UCSD-AML1 (cell line): ENCODE data around the gene SYNRG.
"Not testable (repeated sequence)": the region's sequence is repeated elsewhere in the genome, so short reads cannot be mapped to it uniquely, and the experiment has no call there.

Experiments
- DNase-seq: peaks from one replicate; lab custom pipeline; 2025; ENCODE audit not compliant: unreplicated experiment; lab: John Stamatoyannopoulos, UW

Gene SYNRG, protein sequence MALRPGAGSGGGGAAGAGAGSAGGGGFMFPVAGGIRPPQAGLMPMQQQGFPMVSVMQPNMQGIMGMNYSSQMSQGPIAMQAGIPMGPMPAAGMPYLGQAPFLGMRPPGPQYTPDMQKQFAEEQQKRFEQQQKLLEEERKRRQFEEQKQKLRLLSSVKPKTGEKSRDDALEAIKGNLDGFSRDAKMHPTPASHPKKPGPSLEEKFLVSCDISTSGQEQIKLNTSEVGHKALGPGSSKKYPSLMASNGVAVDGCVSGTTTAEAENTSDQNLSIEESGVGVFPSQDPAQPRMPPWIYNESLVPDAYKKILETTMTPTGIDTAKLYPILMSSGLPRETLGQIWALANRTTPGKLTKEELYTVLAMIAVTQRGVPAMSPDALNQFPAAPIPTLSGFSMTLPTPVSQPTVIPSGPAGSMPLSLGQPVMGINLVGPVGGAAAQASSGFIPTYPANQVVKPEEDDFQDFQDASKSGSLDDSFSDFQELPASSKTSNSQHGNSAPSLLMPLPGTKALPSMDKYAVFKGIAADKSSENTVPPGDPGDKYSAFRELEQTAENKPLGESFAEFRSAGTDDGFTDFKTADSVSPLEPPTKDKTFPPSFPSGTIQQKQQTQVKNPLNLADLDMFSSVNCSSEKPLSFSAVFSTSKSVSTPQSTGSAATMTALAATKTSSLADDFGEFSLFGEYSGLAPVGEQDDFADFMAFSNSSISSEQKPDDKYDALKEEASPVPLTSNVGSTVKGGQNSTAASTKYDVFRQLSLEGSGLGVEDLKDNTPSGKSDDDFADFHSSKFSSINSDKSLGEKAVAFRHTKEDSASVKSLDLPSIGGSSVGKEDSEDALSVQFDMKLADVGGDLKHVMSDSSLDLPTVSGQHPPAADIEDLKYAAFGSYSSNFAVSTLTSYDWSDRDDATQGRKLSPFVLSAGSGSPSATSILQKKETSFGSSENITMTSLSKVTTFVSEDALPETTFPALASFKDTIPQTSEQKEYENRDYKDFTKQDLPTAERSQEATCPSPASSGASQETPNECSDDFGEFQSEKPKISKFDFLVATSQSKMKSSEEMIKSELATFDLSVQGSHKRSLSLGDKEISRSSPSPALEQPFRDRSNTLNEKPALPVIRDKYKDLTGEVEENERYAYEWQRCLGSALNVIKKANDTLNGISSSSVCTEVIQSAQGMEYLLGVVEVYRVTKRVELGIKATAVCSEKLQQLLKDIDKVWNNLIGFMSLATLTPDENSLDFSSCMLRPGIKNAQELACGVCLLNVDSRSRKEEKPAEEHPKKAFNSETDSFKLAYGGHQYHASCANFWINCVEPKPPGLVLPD (N-terminal part only)

DNA sequence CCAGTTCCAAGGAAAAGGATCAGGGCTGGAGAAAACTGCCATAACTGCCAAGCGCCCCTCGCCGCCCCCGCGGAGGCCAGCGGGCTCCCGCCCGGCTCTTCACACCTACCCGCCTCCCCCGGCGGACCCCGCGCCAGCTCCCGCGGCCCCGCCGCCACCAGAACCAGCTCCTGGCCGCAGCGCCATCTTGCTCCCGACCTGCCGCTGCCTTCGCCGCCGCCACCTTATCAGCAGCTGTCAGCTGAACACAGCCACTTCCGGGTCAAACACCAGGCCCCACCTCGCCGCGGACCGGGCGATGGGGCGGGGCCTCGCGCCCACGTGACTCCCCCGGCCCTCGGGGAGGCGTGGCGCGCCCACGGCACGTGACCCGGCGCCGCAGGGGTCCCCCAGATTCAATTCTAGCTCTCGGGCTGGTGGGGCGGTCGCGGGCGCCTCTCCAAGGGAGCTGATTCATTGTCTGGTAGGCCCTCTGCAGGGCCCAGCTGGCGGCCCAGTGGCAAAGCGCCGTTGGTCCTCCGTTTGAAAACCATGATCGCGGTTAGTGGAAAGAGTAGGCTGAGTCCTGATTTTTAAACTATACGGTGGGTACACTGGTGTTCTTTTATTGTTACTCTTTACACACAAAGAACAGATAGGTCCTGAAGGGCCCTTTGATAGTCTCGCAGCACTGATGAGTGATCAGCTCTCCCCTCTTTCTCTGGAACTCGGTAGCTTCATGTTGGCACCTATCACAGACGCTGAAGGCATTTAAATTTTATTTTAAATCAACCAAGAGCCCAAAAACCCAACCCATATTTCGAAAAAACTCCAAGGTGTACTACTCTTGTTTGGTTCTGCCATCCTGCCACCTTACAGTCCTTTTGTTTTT, at the start of gene SYNRG:
SYNRG (minus strand) TSS at position 249 of the 871 bp plus-strand sequence; CDS start at position 186, 63 bp downstream.
- peak; percentile 97 for DNase-seq

DNA sequence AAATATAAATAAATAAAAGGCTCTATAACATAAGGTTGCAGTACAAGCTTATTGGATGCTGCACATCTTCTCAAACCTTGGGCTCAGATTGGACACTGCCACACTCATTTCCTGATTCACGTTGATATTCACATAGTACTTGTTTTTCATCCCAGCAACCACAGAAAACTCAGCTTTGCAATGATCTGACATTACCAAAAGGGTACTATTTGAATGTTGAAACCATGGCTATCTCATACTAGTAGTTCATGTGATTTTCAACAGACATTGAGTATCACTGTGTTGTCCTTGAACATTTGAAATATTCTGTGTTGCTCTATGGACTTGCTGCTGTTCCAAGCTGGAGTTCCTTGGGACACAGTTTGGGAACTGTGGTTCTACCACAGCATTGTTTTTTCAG, 48.0 kb upstream of the SYNRG start:
- DNase-seq: no peak

DNA sequence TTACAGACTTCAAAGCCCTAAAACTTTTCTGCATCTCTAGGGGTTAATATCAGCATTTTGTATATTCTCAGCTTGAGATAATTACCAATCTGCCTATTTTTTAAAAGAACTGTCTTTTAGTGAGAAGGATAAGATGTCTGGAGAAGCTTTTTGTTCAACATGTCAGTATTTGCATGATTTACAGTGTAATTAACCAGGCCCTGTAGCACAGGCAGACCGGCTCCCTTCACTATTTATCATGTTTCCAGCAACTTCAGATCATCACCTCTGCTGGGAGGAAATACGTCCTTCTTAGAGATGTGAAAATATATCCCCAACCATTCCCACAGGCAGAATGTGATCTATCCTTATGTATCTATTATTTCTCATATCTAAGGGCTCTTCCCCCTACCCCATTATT, 42.6 kb upstream of the SYNRG start:
- no peak for DNase-seq

DNA sequence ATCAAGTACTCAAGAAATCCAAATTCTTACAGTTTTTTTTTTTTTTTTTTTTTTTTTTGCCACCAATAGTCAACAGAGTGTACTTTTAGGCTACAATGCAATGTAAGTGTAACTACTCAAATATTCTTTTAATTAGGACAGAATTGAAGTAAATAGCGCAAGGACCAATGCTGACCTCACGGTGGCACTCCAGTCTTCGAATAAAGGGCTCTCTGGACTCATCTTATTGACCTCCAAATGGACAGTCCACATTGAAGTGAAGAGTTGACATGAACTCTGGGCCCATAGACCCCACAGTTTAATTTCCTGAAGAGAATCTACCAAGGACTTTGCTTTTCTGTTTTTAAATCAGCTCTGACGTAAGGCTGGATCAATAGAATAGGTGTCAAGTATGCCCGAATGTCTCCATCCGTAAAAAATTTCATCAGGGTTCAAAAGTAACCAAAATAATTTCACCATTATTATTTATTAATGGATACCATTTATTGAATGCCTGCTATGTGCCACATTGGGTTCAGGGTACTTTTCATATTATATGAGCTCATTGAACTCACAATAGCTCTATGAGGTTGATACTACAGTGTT, 41.3 kb upstream of the SYNRG start:
- no peak for DNase-seq

DNA sequence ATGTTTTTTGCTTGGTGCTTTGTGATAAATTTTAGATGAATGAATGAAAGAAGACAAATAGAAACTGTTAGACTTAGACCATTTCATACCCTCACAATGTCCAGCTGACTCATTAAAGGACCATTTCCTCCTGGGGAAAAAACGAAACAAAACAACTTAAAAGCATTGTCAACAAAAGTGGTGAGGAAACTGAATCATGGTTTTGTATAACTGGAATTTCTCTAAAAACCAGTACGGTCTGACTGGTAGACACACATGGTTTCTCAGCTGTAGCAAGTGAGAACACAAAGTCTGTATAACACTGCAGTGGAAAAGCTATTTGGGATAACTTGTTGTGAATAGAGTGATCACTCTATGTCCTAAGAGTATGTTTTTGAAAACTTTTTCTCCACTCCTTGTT, 39.3 kb upstream of the SYNRG start:
- no peak for DNase-seq

DNA sequence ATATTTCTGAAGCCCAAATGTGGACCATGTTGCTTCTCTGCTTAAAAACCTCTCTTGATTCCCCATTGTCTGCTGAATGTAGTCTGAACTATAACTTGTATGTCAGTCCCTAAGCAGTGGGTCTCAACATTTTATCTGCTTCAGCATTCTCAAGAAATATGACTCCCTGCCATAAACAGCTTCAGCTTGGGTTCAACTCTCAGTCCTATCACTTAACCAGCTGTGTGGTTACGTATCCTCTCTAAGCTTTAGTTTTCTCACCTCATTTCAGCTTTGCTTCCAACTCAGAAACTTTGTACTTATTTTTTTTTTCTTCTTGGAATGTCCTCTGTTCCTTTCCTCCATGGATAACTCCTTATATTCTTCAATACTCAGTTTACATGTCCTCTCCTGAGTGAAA, 38.6 kb upstream of the SYNRG start:
- no peak for DNase-seq

DNA sequence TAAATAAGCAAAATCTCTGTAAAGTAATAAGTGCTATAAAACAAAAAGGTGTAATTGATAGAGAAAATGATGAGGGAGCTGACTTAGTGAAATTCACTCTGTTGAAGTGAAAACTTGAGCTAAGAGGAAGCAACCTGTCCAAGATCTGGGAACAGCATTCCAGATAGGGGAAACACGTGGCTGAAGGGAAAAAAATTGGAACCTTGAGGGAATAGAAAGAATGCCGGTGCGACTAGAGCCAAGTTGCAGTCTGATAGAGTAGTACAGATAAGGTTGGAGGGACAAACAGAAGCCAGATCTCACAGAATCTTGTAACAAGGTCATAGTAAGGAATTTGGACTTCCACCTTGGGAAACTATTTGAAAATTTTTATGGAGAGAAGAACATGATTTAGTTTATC, 34.7 kb upstream of the SYNRG start:
- no peak for DNase-seq

DNA sequence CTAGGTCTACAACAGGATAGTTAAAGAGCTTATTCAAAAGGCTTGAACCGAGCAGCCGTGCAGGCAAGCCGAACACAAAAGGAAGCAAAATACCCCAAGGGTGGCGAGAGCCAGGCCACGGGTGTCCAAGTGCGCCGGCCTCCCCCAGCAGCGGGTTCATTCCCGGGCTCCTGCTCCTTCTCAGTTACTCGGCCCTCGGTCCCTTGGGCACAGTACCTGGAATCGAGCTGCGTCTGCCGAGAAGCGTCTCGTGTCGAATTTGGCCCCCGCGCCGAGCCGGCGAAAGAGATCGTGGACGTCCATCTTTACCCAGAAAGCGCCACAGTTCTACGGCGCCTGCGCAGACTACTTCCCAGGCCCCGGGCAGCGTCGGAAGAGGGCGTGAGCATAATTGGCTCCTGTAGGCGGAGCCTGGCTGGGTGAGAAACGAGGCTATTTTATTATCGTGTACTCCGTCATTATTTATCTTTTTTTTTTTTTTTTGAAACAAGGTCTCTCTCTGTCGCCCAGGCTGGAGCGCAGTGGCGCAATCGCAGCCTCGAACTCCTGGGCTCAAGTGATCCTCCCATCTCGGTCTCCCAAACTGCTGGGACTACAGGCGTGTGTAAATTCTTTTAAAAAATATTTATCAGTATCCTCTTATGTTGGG, 34.0 kb upstream of the SYNRG start, which contains the start of gene DDX52:
DDX52 (minus strand) TSS at position 329 of the 649 bp plus-strand sequence; CDS start at position 303, 26 bp downstream.
- DNase-seq: peak; percentile 89

DNA sequence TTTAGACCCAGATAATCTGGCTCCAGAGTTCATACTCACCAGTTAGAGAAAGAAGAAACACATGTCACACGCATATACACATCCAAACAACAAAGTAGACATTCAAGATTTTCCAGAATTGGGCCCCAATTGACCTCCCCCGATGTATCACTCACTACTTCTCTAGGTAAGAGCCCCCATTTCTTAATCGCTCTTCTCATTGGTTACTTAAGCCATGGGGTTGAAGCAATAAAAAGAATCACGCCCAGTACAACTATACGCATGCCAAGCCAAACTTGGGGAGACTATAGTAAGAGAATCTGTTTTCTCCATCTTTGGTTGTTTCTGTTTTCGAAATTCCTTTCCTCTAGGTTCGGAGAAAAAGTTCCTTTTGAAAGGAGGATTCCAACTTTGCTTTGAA, 33.5 kb upstream of the SYNRG start:
- no peak for DNase-seq

DNA sequence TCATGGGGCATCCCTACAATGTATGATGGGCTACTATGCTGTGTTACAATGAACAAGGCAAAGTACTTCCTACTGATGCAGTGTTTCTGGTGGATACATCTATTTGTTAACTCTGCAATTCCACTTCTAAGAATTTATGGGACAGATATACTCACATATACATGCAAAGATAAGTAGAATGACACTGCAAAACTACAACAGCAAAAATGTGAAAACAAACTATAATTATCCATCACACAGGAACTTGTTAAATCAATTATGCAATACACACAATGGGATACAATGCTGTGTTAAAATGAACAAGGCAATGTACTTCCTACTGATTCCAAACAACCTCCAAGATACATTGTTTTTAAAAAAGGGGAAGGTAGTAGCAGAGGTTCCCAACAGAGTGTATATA, 30.8 kb upstream of the SYNRG start:
- DNase-seq: no peak

DNA sequence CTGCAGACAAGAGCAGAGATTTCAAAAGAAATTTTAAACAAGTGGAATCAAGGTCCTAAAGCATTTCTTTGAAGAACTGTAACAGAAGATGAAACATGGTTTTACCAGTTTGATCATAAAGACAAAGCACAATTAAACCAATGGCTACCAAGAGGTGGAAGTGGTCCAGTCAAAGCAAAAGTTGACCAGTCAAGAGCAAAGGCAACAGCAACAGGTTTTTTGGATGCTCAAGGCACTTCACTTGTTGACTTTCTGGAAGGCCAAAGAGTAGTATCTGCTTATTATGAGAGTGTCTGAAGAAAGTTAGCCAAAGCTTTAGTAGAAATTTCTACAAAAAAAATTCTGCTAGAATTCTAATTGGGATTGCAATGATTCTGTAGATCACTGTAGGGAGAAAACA, 28.7 kb upstream of the SYNRG start:
- no peak for DNase-seq

DNA sequence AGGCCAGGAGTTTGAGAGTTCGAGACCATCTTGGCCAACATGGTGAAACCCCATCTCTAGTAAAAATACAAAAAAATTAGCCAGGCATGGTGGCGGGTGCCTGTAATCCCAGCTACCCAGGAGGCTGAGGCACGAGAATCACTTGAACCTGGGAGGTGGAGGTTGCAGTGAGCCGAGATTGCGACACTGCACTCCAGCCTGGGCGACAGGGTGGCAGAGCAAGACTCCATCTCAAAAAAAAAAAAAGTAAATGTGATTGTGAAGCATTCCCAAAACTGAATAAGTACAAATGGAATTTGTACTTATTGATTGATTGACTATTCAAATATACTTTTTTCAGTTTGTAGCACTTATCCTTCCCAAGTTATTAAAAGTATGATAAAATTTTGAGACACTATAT, 7.2 kb upstream of the SYNRG start:
- not testable (repeated sequence) for DNase-seq

DNA sequence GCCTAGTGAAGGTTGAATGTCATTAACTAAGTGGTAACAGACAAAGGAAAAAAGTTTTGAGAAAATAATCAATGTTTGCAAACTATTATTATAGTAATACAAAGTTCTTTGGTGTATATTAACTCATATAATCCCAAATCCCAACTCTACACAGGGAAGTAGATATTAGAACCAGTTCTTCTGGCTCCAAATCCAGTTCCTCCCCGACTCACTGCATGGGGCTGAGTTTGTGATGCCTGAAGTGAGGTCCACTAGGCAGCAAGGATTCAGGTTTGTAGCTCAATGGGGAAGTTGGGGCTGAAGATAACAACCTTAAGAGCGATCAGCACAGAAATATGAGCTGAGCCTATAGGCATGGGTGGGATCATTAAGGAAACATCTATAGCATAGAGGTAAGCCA, 5.6 kb upstream of the SYNRG start:
- DNase-seq: no peak

DNA sequence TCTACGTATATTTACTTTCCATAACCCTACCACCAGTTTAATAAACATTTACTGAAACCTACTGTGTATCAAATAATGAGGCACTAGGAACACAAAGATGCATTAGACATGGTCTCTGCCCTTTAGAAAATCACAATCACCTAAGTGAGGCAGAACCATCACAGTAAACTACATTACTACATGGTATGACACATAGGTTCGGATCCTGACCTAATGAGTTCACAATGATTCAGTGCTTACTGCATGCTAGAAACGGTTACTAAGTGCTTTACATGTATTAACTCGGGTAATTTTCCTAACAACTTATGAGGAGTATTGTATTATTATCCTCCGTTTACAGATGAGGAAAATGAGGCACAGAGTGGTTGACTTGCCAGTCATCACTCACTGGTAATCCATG, 5.2 kb upstream of the SYNRG start:
- no peak for DNase-seq

DNA sequence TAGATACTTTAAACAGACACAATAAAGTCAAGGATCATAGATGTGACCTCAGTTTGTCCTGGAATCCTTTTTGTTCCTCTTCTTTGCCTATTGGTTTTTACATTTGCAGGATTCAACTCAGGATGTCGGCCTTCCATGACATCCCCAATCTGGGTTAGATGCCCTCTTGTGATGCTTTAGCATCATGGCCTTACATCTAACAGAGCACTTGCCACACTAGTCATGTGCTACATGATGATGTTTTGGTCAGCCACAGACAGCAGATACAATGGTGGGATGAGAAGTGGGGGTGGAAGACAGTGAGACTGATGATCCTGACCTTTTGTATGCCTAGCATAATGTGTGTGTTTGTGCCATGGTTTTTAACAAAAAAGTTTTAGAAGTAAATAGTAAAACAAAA, 1.8 kb upstream of the SYNRG start:
- DNase-seq: no peak

DNA sequence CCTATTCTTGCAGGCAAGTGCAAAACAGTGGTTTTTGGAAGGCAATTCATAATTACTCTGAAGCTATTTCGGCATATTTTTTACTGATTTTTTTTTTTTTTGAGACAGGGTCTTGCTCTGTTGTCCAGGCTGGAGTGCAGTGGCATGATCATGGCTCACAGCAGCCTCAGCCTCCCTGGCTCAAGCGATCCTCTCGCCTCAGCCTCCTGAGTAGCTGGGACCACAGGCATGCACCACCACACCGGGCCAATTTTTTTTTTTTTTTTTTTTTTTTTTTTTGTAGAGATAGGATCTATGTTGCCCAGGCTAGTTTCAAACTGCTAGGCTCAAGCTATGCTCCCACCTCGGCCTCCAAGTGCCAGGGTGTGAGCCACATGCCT, 813 bp upstream of the SYNRG start:
- not testable (repeated sequence) for DNase-seq

DNA sequence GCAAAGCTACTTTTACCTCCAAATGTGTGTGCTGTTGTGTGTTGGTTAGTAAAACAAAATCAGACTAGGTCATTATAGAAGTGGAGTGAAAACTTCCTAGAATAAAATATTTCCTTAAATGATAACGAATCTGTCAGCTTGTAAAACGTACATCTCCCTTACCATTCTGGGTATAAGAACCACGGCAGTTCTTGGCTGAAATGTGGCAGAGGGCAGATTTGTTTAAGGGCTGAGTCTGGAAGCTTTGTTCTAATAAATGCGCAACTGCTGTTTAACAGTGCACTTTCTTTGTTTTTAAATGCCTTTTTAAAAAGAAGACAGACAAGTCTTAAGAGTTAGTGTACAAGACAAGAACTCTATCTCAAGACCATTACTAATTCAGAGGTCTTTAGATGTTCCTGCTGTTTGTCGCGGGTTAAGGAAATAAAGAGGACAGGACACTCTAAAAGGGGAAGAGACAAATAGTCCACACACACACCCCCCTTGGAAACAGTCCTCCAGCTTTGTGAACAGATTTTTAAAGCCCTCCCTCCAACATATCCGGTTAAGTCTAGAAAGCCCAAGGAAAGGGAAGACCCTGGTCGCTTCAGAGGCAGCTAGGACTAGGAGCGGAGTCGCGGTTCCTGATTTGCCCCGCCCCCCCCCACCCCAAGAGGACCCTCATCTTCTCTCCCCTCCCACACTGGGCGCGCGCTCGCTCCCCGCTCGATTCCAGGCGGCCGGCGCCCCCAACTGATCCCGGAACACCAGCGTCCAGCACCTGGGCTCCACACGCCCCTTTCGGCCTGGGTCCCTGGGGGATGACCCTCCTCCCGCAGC, 658 bp downstream of the SYNRG start:
- peak; percentile 71 for DNase-seq

DNA sequence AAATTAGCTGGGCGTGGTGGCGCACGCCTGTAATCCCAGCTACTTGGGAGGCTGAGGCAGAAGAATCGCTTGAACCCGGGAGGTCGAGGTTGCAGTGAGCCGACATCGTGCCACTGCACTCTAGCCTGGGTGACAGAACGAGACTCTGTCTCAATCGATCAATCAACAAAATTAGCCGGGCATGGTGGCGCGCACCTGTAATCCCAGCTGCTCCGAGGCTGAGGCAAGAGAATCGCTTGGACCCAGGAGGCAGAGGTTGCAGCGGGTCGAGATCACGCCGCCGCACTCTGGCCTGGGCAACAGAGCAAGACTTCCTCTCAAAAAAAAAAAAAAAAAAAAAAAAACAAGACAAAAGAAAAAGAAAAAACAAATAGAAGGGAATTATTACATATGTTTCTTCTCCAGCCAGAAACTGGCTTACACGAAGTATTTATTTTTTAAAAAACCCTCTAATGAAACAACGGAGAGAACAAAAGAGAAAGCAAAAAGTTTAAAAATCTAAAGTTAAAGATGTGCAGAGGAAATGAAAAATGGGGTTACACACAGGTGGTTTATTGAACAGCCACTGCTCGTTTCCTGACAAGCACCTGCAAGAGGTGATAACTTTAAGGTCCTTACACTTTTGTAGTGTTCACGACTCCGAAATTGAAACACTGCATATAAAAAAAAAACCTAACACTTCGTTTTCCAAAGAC, 1.4 kb downstream of the SYNRG start:
- no peak for DNase-seq
